KOPT-K1 (cell line): Measurements from ENCODE around the gene OSBPL6.
"Not testable (repeated sequence)": the region's sequence is repeated elsewhere in the genome, so short reads cannot be mapped to it uniquely, and the experiment has no call there.

Source experiments
- H3K27ac ChIP-seq: fragments of 200-600 bp; sonication (generic); 2 replicates; pipeline ENCODE4 v1.5.1; 2016; ENCODE audit warnings: antibody characterized with exemption, mild to moderate bottlenecking, low read depth, low read length; ENCODE audit not compliant: poor library complexity, severe bottlenecking
- H3K36me3 ChIP-seq: fragments of 200-600 bp; sonication (generic); 2 replicates; pipeline ENCODE4 v1.5.1; 2017; ENCODE audit warnings: antibody characterized with exemption, mild to moderate bottlenecking, low read length, moderate library complexity; ENCODE audit not compliant: insufficient read depth
- H3K9me3 ChIP-seq: fragments of 200-600 bp; sonication (generic); 2 replicates; pipeline ENCODE4 v1.5.1; 2017; ENCODE audit warnings: antibody characterized with exemption, low read length, mild to moderate bottlenecking; ENCODE audit not compliant: insufficient read depth, poor library complexity, severe bottlenecking

OSBPL6 gene

GRCh38 chr2:178385595-178386148, 191.4 kb downstream of the OSBPL6 start:
- Histone ChIP-seq H3K27ac (no peak overlapping the region), H3K9me3 (no peaks in the 10 kb centered on the region), H3K36me3 (no peaks in the 10 kb centered on the region)

GRCh38 chr2:178386986-178387597, 192.8 kb downstream of the OSBPL6 start:
- Histone ChIP-seq H3K27ac (no peak overlapping the region), H3K36me3 (no peaks in the 10 kb centered on the region), H3K9me3 (no peaks in the 10 kb centered on the region)

- no peaks in the 10 kb centered on the region for H3K36me3 ChIP-seq
- H3K27ac ChIP-seq: no peak overlapping the region
- H3K9me3 ChIP-seq: no peaks in the 10 kb centered on the region
These were observed 194.0 kb downstream of the OSBPL6 start for GRCh38 chr2:178388287-178388686.

- no peaks in the 10 kb centered on the region for H3K9me3 ChIP-seq
- H3K27ac ChIP-seq: no peak overlapping the region
These were observed 197.4 kb downstream of the OSBPL6 start for GRCh38 chr2:178391701-178392100.

GRCh38 chr2:178392215-178392614, 197.9 kb downstream of the OSBPL6 start:
- H3K36me3 ChIP-seq: no peaks in the 10 kb centered on the region
- H3K9me3 ChIP-seq: no peaks in the 10 kb centered on the region
- H3K27ac ChIP-seq: no peak overlapping the region

More at GRCh38 chr2:178391701-178392100, 197.4 kb downstream of the OSBPL6 start:
- H3K36me3 ChIP-seq: no peaks in the 10 kb centered on the region

GRCh38 chr2:178394859-178395258, 200.5 kb downstream of the OSBPL6 start:
- H3K9me3 ChIP-seq: no peaks in the 10 kb centered on the region
- H3K27ac ChIP-seq: no peak overlapping the region
- H3K36me3 ChIP-seq: no peaks in the 10 kb centered on the region

- H3K27ac ChIP-seq: no peak overlapping the region
- no peaks in the 10 kb centered on the region for H3K9me3 ChIP-seq
- H3K36me3 ChIP-seq: no peaks in the 10 kb centered on the region
These were observed 201.0 kb downstream of the OSBPL6 start for GRCh38 chr2:178395295-178395694.

GRCh38 chr2:178395941-178396570, 201.7 kb downstream of the OSBPL6 start:
- Histone ChIP-seq H3K9me3 (no peaks in the 10 kb centered on the region), H3K27ac (no peak overlapping the region), H3K36me3 (no peaks in the 10 kb centered on the region)

GRCh38 chr2:178397002-178397605, 202.8 kb downstream of the OSBPL6 start:
- H3K27ac ChIP-seq: no peak overlapping the region
- no peaks in the 10 kb centered on the region for H3K36me3 ChIP-seq
- no peaks in the 10 kb centered on the region for H3K9me3 ChIP-seq

- H3K27ac ChIP-seq: no peak overlapping the region
These were observed 207.7 kb downstream of the OSBPL6 start for GRCh38 chr2:178401994-178402437.

GRCh38 chr2:178403671-178404306, 209.5 kb downstream of the OSBPL6 start:
- no peaks in the 10 kb centered on the region for H3K36me3 ChIP-seq
- no peak overlapping the region for H3K27ac ChIP-seq
- no peaks in the 10 kb centered on the region for H3K9me3 ChIP-seq

More at GRCh38 chr2:178401994-178402437, 207.7 kb downstream of the OSBPL6 start:
- no peaks in the 10 kb centered on the region for H3K9me3 ChIP-seq
- H3K36me3 ChIP-seq: no peaks in the 10 kb centered on the region

GRCh38 chr2:178404368-178404767, 210.1 kb downstream of the OSBPL6 start:
- no peaks in the 10 kb centered on the region for H3K36me3 ChIP-seq
- no peaks in the 10 kb centered on the region for H3K9me3 ChIP-seq
- no peak overlapping the region for H3K27ac ChIP-seq

GRCh38 chr2:178409261-178409660, 214.9 kb downstream of the OSBPL6 start:
- no peaks in the 10 kb centered on the region for H3K36me3 ChIP-seq
- no peak overlapping the region for H3K27ac ChIP-seq
- no peaks in the 10 kb centered on the region for H3K9me3 ChIP-seq

- Histone ChIP-seq H3K27ac (no peak overlapping the region), H3K36me3 (no peaks in the 10 kb centered on the region), H3K9me3 (no peaks in the 10 kb centered on the region)
These were observed 217.7 kb downstream of the OSBPL6 start for GRCh38 chr2:178412047-178412446.

- H3K27ac ChIP-seq, H3K36me3 ChIP-seq: not testable (repeated sequence)
These were observed 218.1 kb downstream of the OSBPL6 start for GRCh38 chr2:178412453-178412852.

More at GRCh38 chr2:178412453-178412852, 218.1 kb downstream of the OSBPL6 start:
- not testable (repeated sequence) for H3K9me3 ChIP-seq
